HepG2 (cell line): Measurements from ENCODE around the gene PAQR3. TPM values are rescaled to one million over a fixed set of nuclear protein-coding genes. Genes with fewer than 3 reads are reported as not detected.

ENCODE experiments used
- ASH2L ChIP-seq: fragments of 300-600, 200-600 bp; sonication (generic); IDR thresholded peaks from 2 replicates; pipeline ENCODE4 v1.7.0; 2017; ENCODE audit warnings: low read depth, mild to moderate bottlenecking, moderate library complexity, mixed read lengths, low read length; ENCODE audit not compliant: insufficient read length
- ATF7-NPFF ChIP-seq: sonication (generic); formaldehyde crosslinking; IDR thresholded peaks from 2 replicates; pipeline ENCODE4 v1.8.1; 2023; ENCODE audit warnings: mild to moderate bottlenecking, low read depth, missing genetic modification reagents, moderate library complexity
- BRD4 ChIP-seq: sonication (generic); formaldehyde crosslinking; IDR thresholded peaks from 2 replicates; pipeline ENCODE4 v1.4.0; 2020; ENCODE audit warnings: missing genetic modification reagents
- CCDC6 ChIP-seq: sonication (generic); formaldehyde crosslinking; IDR thresholded peaks from 2 replicates; pipeline ENCODE4 v1.8.1; 2022; ENCODE audit warnings: mild to moderate bottlenecking, missing genetic modification reagents, moderate library complexity
- CEBPG ChIP-seq: IDR thresholded peaks from 2 replicates; pipeline ENCODE4 v1.6.1; 2016
- CREB1 ChIP-seq, 2 experiments: fragments of 450-650 bp in 1 of 2; IDR thresholded peaks; 2 replicates each; pipeline ENCODE4 v1.6.1; 2016 to 2017; ENCODE audit warnings: control low read depth in 1 of 2, mild to moderate bottlenecking in 1 of 2, missing compliant biosample characterization in 1 of 2, missing genetic modification characterization in 1 of 2
- HNRNPL ChIP-seq: fragments of 200-400 bp; formaldehyde crosslinking; IDR thresholded peaks from 2 replicates; pipeline ENCODE4 v1.6.1; 2017; ENCODE audit warnings: mild to moderate bottlenecking, low read depth, low read length
- IRF2 ChIP-seq: IDR thresholded peaks from 2 replicates; pipeline ENCODE4 v1.6.1; 2018; ENCODE audit warnings: missing genetic modification reagents, missing compliant biosample characterization
- NFE2L1 ChIP-seq: sonication (generic); formaldehyde crosslinking; IDR thresholded peaks from 2 replicates; pipeline ENCODE4 v1.4.0; 2020; ENCODE audit warnings: missing genetic modification reagents, mild to moderate bottlenecking, borderline replicate concordance
- NR2C2 ChIP-seq: sonication (generic); formaldehyde crosslinking; IDR thresholded peaks from 2 replicates; pipeline ENCODE4 v1.4.0; 2020; ENCODE audit warnings: missing genetic modification reagents, mild to moderate bottlenecking, moderate library complexity, borderline replicate concordance
- POLR2A ChIP-seq, 2 experiments: IDR thresholded peaks; 2 replicates each; pipeline ENCODE4 v1.6.1; 2011; ENCODE audit warnings: low read depth in 2 of 2, low read length in 2 of 2, mild to moderate bottlenecking in 1 of 2, moderate library complexity in 1 of 2; ENCODE audit not compliant: insufficient read depth in 1 of 2
- POLR2AphosphoS2 ChIP-seq: IDR thresholded peaks from 2 replicates; pipeline ENCODE4 v1.6.1; 2011; ENCODE audit warnings: low read depth, low read length, improper control_type of control experiment
- RBFOX2 ChIP-seq: fragments of 200-400 bp; formaldehyde crosslinking; IDR thresholded peaks from 2 replicates; pipeline ENCODE4 v1.6.1; 2017; ENCODE audit warnings: low read depth, mild to moderate bottlenecking, low read length
- SP1 ChIP-seq, 2 experiments: fragments of 450-650 bp in 1 of 2; sonication (generic) in 1 of 2; formaldehyde crosslinking in 1 of 2; IDR thresholded peaks; 2 replicates each; pipeline versions ENCODE4 v1.4.0 to v1.6.1; 2016 to 2020; ENCODE audit warnings: missing genetic modification reagents in 1 of 2
- TMF1 ChIP-seq: sonication (generic); formaldehyde crosslinking; IDR thresholded peaks from 2 replicates; pipeline ENCODE4 v1.8.1; 2022; ENCODE audit warnings: low read depth, missing genetic modification reagents
- ZFX ChIP-seq: sonication (generic); formaldehyde crosslinking; IDR thresholded peaks from 2 replicates; pipeline ENCODE4 v1.4.0; 2020; ENCODE audit warnings: mild to moderate bottlenecking, low read depth, missing genetic modification reagents, moderate library complexity
- ZFY ChIP-seq: sonication (generic); formaldehyde crosslinking; IDR thresholded peaks from 2 replicates; pipeline ENCODE4 v1.4.0; 2020; ENCODE audit warnings: missing genetic modification reagents
- ZNF160 ChIP-seq: sonication (generic); formaldehyde crosslinking; IDR thresholded peaks from 2 replicates; pipeline ENCODE4 v1.8.0; 2022; ENCODE audit warnings: mild to moderate bottlenecking, inconsistent platforms, missing genetic modification reagents
- ZNF337 ChIP-seq: sonication (generic); formaldehyde crosslinking; IDR thresholded peaks from 2 replicates; pipeline ENCODE4 v1.5.1; 2020; ENCODE audit warnings: missing genetic modification reagents, low read depth, mild to moderate bottlenecking, borderline replicate concordance
- ZNF761 ChIP-seq: sonication (generic); formaldehyde crosslinking; conservative IDR thresholded peaks from 2 replicates; pipeline ENCODE4 v1.4.0; 2020; ENCODE audit warnings: mild to moderate bottlenecking, missing genetic modification reagents
- ZNF773 ChIP-seq: sonication (generic); formaldehyde crosslinking; IDR thresholded peaks from 2 replicates; pipeline ENCODE4 v1.4.0; 2020; ENCODE audit warnings: missing genetic modification reagents, borderline replicate concordance
- ZNF777 ChIP-seq: sonication (generic); formaldehyde crosslinking; IDR thresholded peaks from 2 replicates; pipeline ENCODE4 v1.4.0; 2020; ENCODE audit warnings: missing genetic modification reagents
- ZNF883 ChIP-seq: sonication (generic); formaldehyde crosslinking; IDR thresholded peaks from 2 replicates; pipeline ENCODE4 v1.5.1; 2020; ENCODE audit warnings: mild to moderate bottlenecking, missing genetic modification reagents; ENCODE audit errors: not compliant biosample characterization
- polyA plus RNA-seq, 8 experiments: library from polyadenylated mRNA; depleted of rRNA in 3 of 8; stranded (reverse) in 7 of 8; unstranded in 1 of 8; fragments of >200 nt; fragmentation: Illumina TruSeq in 4 of 8; extraction: Trizol in 4 of 8; gene quantifications; 2 replicates each; pipeline versions ENCODE4 v1.2.1 to v1.2.3, GENCODE V29; 2011 to 2016; ENCODE audit warnings: low read depth in 4 of 8, missing spikeins in 1 of 8, mixed read lengths in 1 of 8; ENCODE audit not compliant: insufficient read depth in 1 of 8
- total RNA-seq, 5 experiments: library from RNA; depleted of rRNA; stranded (reverse); fragments of >200 nt; fragmentation: Illumina TruSeq; extraction: Trizol; gene quantifications; 2 replicates each; pipeline ENCODE4 v1.2.3, GENCODE V29; 2016; ENCODE audit warnings: low read depth in 1 of 5
- TF ChIP-seq, protein P1 (sequence below): sonication (generic); formaldehyde crosslinking; IDR thresholded peaks from 2 replicates; pipeline ENCODE4 v1.4.0; 2020; ENCODE audit warnings: missing genetic modification reagents
- TF ChIP-seq, protein P2 (sequence below): sonication (generic); formaldehyde crosslinking; IDR thresholded peaks from 2 replicates; pipeline ENCODE4 v1.8.1; 2023; ENCODE audit warnings: missing genetic modification reagents, inconsistent platforms, borderline replicate concordance
- TF ChIP-seq, protein P3 (sequence below): sonication (generic); formaldehyde crosslinking; IDR thresholded peaks from 2 replicates; pipeline ENCODE4 v1.8.1; 2023; ENCODE audit warnings: mild to moderate bottlenecking, moderate library complexity, missing genetic modification reagents
- TF ChIP-seq, protein P4 (sequence below): sonication (generic); formaldehyde crosslinking; IDR thresholded peaks from 2 replicates; pipeline ENCODE4 v1.4.0; 2020; ENCODE audit warnings: missing genetic modification reagents, low read depth, mild to moderate bottlenecking, borderline replicate concordance

Gene PAQR3
- total and polyA plus RNA-seq, 2 of the 13 experiments (the other 11 are each of a cell fraction or from before 2014, with no cell fraction given): 9.9 to 13.6 TPM

DNA sequence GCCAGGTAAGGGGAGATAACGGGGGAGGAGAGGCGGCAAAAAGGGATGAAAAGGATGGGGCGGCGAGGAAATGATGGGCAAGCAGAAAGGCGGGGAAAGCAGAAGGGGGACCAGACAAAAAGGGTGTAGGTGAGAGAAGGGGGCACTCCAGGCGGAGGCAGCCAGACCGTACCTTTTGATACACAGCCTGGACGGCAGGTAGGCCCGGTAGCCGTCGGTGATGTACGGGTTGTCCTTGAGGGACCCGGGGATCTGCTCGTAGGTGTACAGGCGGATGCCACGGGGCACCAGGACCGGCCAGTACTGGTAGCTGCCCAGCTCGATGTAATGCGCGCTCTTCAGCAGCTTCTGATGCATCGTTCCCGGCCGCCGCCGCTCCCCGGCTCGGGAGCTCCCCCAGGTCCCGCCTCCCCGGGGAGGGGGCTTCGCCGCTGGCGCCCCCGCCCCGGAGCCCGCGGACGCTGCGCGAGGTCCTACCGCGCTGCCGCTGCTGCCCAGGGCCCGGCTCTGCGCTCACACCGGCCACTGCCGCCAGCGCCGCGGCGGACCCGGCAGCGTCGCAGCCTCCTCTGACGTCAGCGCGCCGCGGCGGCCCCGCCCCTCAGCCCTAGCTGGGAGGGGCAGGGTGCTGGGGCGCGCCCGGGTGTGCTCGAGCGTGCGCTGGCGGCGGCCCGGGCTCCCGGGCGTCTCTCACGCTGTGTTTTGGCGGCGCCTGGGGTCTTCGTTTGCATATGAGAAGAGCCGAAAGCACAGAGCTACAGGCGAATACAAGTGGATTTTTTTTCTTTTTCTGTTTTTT, at the start of gene PAQR3 (continued):
- TF ChIP-seq ZNF337 (no peak), ZFY (peak; percentile 78), ZNF777 (CRISPR knock-in tag) (peak; percentile 90), IRF2 (no peak), ZNF773 (no peak), ZFX (CRISPR knock-in tag) (peak; percentile 67), ZNF761 (0 out of 2 replicates have a peak, but pooled peaks have one; percentile 31), ATF7-NPFF (0 out of 2 replicates have a peak, but pooled peaks have one; percentile 36), SP1 (IDR thresholded peaks at IDR 0.05) (no peak), SP1 (CRISPR knock-in tag; IDR thresholded peaks at IDR 0.05) (peak; percentile 55; the same call in 1 of the 2 replicates), BRD4 (no peak), NR2C2 (0 out of 2 replicates have a peak, but pooled peaks have one; percentile 26), RBFOX2 (peak; percentile 76), NFE2L1 (CRISPR knock-in tag) (no peak), ASH2L (no peak), CCDC6 (CRISPR knock-in tag) (peak; percentile 79), TMF1 (CRISPR knock-in tag) (no peak), CEBPG (CRISPR knock-in tag) (no peak), POLR2AphosphoS2 (no peak), POLR2A (IDR thresholded peaks at IDR 0.05; ENCODE audit: insufficient read depth in 1 of 2, low read depth in 2 of 2, low read length in 2 of 2) (peak; percentile 69 to 71), HNRNPL (0 out of 2 replicates have a peak, but pooled peaks have one; percentile 61), ZNF160 (no peak), CREB1 (IDR thresholded peaks at IDR 0.05) (peak; percentile 91; the same call in 1 of the 2 replicates), CREB1 (CRISPR knock-in tag; IDR thresholded peaks at IDR 0.05) (no peak), ZNF883 (CRISPR knock-in tag) (peak; percentile 21)
- TF ChIP-seq, protein P1, sequence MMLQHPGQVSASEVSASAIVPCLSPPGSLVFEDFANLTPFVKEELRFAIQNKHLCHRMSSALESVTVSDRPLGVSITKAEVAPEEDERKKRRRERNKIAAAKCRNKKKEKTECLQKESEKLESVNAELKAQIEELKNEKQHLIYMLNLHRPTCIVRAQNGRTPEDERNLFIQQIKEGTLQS (CRISPR knock-in tag): 0 out of 2 replicates have a peak, but pooled peaks have one; percentile 30
- TF ChIP-seq, protein P2, sequence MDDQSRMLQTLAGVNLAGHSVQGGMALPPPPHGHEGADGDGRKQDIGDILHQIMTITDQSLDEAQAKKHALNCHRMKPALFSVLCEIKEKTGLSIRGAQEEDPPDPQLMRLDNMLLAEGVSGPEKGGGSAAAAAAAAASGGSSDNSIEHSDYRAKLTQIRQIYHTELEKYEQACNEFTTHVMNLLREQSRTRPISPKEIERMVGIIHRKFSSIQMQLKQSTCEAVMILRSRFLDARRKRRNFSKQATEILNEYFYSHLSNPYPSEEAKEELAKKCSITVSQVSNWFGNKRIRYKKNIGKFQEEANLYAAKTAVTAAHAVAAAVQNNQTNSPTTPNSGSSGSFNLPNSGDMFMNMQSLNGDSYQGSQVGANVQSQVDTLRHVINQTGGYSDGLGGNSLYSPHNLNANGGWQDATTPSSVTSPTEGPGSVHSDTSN (CRISPR knock-in tag): no peak
- TF ChIP-seq, protein P3, sequence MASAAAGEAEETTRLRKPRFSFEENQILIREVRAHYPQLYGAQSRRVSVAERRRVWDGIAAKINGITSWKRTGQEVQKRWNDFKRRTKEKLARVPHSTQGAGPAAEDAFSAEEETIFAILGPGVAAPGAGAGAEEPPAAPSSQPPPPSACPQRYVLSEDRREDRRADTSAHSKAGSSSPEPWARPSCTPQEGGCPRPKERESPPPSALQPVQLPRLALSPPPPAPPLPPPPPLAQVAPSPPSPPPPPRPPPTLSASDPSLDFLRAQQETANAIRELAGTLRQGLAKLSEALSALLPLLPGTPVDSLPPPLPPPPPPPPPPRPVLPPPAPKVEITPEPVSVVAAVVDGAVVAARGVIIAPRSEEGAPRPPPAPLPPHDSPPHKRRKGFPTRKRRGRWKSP (CRISPR knock-in tag): 0 out of 2 replicates have a peak, but pooled peaks have one; percentile 30
- TF ChIP-seq, protein P4, sequence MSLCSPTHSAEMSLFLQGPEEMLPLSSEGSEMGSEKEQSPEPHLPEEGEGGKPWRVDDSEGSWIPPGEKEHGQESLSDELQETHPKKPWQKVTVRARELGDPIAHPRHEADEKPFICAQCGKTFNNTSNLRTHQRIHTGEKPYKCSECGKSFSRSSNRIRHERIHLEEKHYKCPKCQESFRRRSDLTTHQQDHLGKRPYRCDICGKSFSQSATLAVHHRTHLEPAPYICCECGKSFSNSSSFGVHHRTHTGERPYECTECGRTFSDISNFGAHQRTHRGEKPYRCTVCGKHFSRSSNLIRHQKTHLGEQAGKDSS (CRISPR knock-in tag): peak; percentile 62; the same call in 1 of the 2 replicates
- TF ChIP-seq, all 625 proteins: peak for 65
